Measurements from ENCODE around the gene PTPRJ.
"Not testable (repeated sequence)": the region's sequence is repeated elsewhere in the genome, so short reads cannot be mapped to it uniquely, and the experiment has no call there.

Gene PTPRJ

GRCh38 chr11:48018528-48019216 lies 38.3 kb downstream of the PTPRJ start:
- no peak for DNase-seq (ENCODE audit: low read depth)

GRCh38 chr11:48019217-48019584 lies 38.8 kb downstream of the PTPRJ start:
- DNase-seq (ENCODE audit: low read depth): no peak

- no peak for DNase-seq (ENCODE audit: low read depth)
Measured at GRCh38 chr11:48019595-48019994, 39.2 kb downstream of the PTPRJ start.

GRCh38 chr11:48020092-48020755 lies 39.9 kb downstream of the PTPRJ start:
- DNase-seq (ENCODE audit: low read depth): no peak

- not testable (repeated sequence) for DNase-seq (ENCODE audit: low read depth)
Measured at GRCh38 chr11:48021201-48021820, 41.0 kb downstream of the PTPRJ start.

GRCh38 chr11:48022445-48022844 lies 42.1 kb downstream of the PTPRJ start:
- no peak for DNase-seq (ENCODE audit: low read depth)

GRCh38 chr11:48023608-48024007 lies 43.2 kb downstream of the PTPRJ start:
- not testable (repeated sequence) for DNase-seq (ENCODE audit: low read depth)

- no peak for DNase-seq (ENCODE audit: low read depth)
Measured at GRCh38 chr11:48024635-48025071, 44.3 kb downstream of the PTPRJ start.

GRCh38 chr11:48025293-48025983 lies 45.1 kb downstream of the PTPRJ start:
- no peak for DNase-seq (ENCODE audit: low read depth)

- DNase-seq (ENCODE audit: low read depth): no peak
Measured at GRCh38 chr11:48025984-48026340, 45.6 kb downstream of the PTPRJ start.

GRCh38 chr11:48028914-48029680 lies 48.7 kb downstream of the PTPRJ start:
- DNase-seq (ENCODE audit: low read depth): no peak

GRCh38 chr11:48029681-48030290 lies 49.4 kb downstream of the PTPRJ start:
- no peak for DNase-seq (ENCODE audit: low read depth)

- DNase-seq (ENCODE audit: low read depth): no peak
Measured at GRCh38 chr11:48031602-48032001, 51.2 kb downstream of the PTPRJ start.

GRCh38 chr11:48032721-48033120 lies 52.4 kb downstream of the PTPRJ start:
- no peak for DNase-seq (ENCODE audit: low read depth)

- no peak for DNase-seq (ENCODE audit: low read depth)
Measured at GRCh38 chr11:48033918-48034341, 53.6 kb downstream of the PTPRJ start.

GRCh38 chr11:48034926-48035871 lies 54.8 kb downstream of the PTPRJ start:
- DNase-seq (ENCODE audit: low read depth): no peak

- no peak for DNase-seq (ENCODE audit: low read depth)
Measured at GRCh38 chr11:48036011-48036410, 55.7 kb downstream of the PTPRJ start.

- no peak for DNase-seq (ENCODE audit: low read depth)
Measured at GRCh38 chr11:48036466-48036865, 56.1 kb downstream of the PTPRJ start.

- no peak for DNase-seq (ENCODE audit: low read depth)
Measured at GRCh38 chr11:48037709-48038468, 57.5 kb downstream of the PTPRJ start.

All from T-helper 22 cell (primary cell).